Bronchial epithelial cell (primary cell): ENCODE data around the gene ABCB9. TPM values are rescaled to one million over a fixed set of nuclear protein-coding genes. Genes with fewer than 3 reads are reported as not detected.

ENCODE experiments used
- DNase-seq: peaks from one replicate; pipeline ENCODE4 v3.0.0-alpha.2; 2010; ENCODE audit warnings: low read depth
- FAIRE-seq: peaks from 2 replicates; lab custom pipeline; 2011; peaks lifted over from hg19 to GRCh38; lab: Jason Lieb, UNC
- H3K27me3 ChIP-seq: 2 replicates; pipeline ENCODE4 v1.5.1; 2011; ENCODE audit warnings: low read length; ENCODE audit not compliant: control insufficient read depth, insufficient read depth
- H3K36me3 ChIP-seq: 2 replicates; pipeline ENCODE4 v1.5.1; 2011; ENCODE audit warnings: low read length; ENCODE audit not compliant: control insufficient read depth, insufficient read depth
- H3K4me3 ChIP-seq: 2 replicates; pipeline ENCODE4 v1.5.1; 2011; ENCODE audit warnings: mild to moderate bottlenecking, low read depth, low read length, control low read depth
- CTCF ChIP-seq: IDR thresholded peaks from 2 replicates; pipeline ENCODE4 v1.5.1; 2011; ENCODE audit warnings: mild to moderate bottlenecking, moderate library complexity, low read length, control low read depth, inconsistent platforms; ENCODE audit not compliant: insufficient read depth, severe bottlenecking
- total RNA-seq: library from RNA; depleted of rRNA; stranded (reverse); fragments of >200 nt; gene quantifications from 2 replicates; pipeline ENCODE4 v1.2.1, GENCODE V29; 2014

ABCB9 gene
- total RNA-seq, 1 donor from 2014 or later: 3.4 TPM

GRCh38 chr12:122949816-122950675, 16.2 kb downstream of the ABCB9 start:
- DNase-seq (no peak), FAIRE-seq (no peak)
- no peak for TF ChIP-seq CTCF
- no peaks in the 10 kb centered on the region for H3K36me3 ChIP-seq
- no peaks in the 10 kb centered on the region for H3K27me3 ChIP-seq
- no peak overlapping the region for H3K4me3 ChIP-seq

GRCh38 chr12:122949405-122949804, 16.9 kb downstream of the ABCB9 start:
- DNase-seq: no peak
- Histone ChIP-seq H3K4me3 (no peak overlapping the region), H3K27me3 (no peaks in the 10 kb centered on the region), H3K36me3 (no peaks in the 10 kb centered on the region)
- TF ChIP-seq CTCF: no peak
- no peak for FAIRE-seq

GRCh38 chr12:122948605-122949004, 17.7 kb downstream of the ABCB9 start:
- H3K36me3 ChIP-seq: no peaks in the 10 kb centered on the region
- FAIRE-seq (no peak), DNase-seq (no peak)
- TF ChIP-seq CTCF: no peak
- H3K4me3 ChIP-seq: no peak overlapping the region
- no peaks in the 10 kb centered on the region for H3K27me3 ChIP-seq

GRCh38 chr12:122947352-122947792, 18.9 kb downstream of the ABCB9 start:
- Histone ChIP-seq H3K27me3 (no peaks in the 10 kb centered on the region), H3K36me3 (no peaks in the 10 kb centered on the region), H3K4me3 (no peak overlapping the region)
- FAIRE-seq (no peak), DNase-seq (peak; percentile 30)
- TF ChIP-seq CTCF: peak; percentile 27

GRCh38 chr12:122946690-122947341, 19.4 kb downstream of the ABCB9 start:
- DNase-seq: peak; percentile 100
- Histone ChIP-seq H3K36me3 (no peaks in the 10 kb centered on the region), H3K27me3 (no peaks in the 10 kb centered on the region), H3K4me3 (no peak overlapping the region)
- peak; percentile 100 for FAIRE-seq
- TF ChIP-seq CTCF: peak; percentile 70
